ENCODE results near the gene VDAC2. TPM values are rescaled to one million over a fixed set of nuclear protein-coding genes. Genes with fewer than 3 reads are reported as not detected.

Gene VDAC2
- total RNA-seq, 2 experiments from 2014 or later: 81.4 to 182 TPM

- no peaks in the 10 kb centered on the region for H4K20me1 ChIP-seq (ENCODE audit: insufficient read depth, low read length)
- CTCF ChIA-PET (ENCODE audit: unreplicated experiment): no interaction called here
- no peaks in the 10 kb centered on the region for H3K36me3 ChIP-seq (ENCODE audit: insufficient read depth, low read length)
- no peak overlapping the region for H2AFZ ChIP-seq (ENCODE audit: low read length)
- POLR2A ChIA-PET: no interaction called here
- H3K27ac ChIP-seq (ENCODE audit: low read depth, low read length, poor library complexity, severe bottlenecking): no peak overlapping the region
- no peaks in the 10 kb centered on the region for H3K4me1 ChIP-seq (ENCODE audit: insufficient read depth, low read length, poor library complexity, severe bottlenecking)
- H3K79me2 ChIP-seq (ENCODE audit: insufficient read depth, low read depth, low read length): no peaks in the 10 kb centered on the region
- H3K9me2 ChIP-seq (ENCODE audit: insufficient read depth, low read length): no peaks in the 10 kb centered on the region
- intact Hi-C loops (cut with micrococcal nuclease; ENCODE audit: unreplicated experiment): no loop called here
- H3K4me3 ChIP-seq (ENCODE audit: low read depth, low read length, poor library complexity, severe bottlenecking): no peak overlapping the region
- no TSS peak for BruUV-seq (replicated peaks)
- H3K9me3 ChIP-seq (ENCODE audit: low read length): no peaks in the 10 kb centered on the region
- no peak overlapping the region for H3K4me2 ChIP-seq (ENCODE audit: low read length)
- no peak for TF ChIP-seq EZH2phosphoT487 (IDR thresholded peaks at IDR 0.05; ENCODE audit: borderline replicate concordance, low read depth, low read length)
- TF ChIP-seq CTCF (conservative IDR thresholded peaks at IDR 0.05; ENCODE audit: low read length): no peak
- no peak for DNase-seq (ENCODE audit: low spot score)
Observed at GRCh38 chr10:75266945-75267344, 56.3 kb downstream of the VDAC2 start.

- H4K20me1 ChIP-seq (ENCODE audit: insufficient read depth, low read length): no peaks in the 10 kb centered on the region
- no peak for TF ChIP-seq CTCF (conservative IDR thresholded peaks at IDR 0.05; ENCODE audit: low read length)
- no peak for TF ChIP-seq EZH2phosphoT487 (IDR thresholded peaks at IDR 0.05; ENCODE audit: borderline replicate concordance, low read depth, low read length)
- H2AFZ ChIP-seq (ENCODE audit: low read length): 0 out of 2 replicates have a peak overlapping the region, but pooled peaks have one; percentile 11
- no peak overlapping the region for H3K4me2 ChIP-seq (ENCODE audit: low read length)
- no TSS peak for BruUV-seq (replicated peaks)
- ChIA-PET POLR2A (interaction anchor here (0.6 kb wide), 1 partner anchor 133 kb away, joined by 3 read pairs; no protein-coding TSS in a partner anchor), CTCF (ENCODE audit: unreplicated experiment) (interaction anchor here (0.9 kb wide), 1 partner anchor 8 kb away, joined by 4 read pairs; no protein-coding TSS in a partner anchor)
- no peak for DNase-seq (ENCODE audit: low spot score)
- no peaks in the 10 kb centered on the region for H3K79me2 ChIP-seq (ENCODE audit: insufficient read depth, low read depth, low read length)
- no peaks in the 10 kb centered on the region for H3K9me2 ChIP-seq (ENCODE audit: insufficient read depth, low read length)
- no peaks in the 10 kb centered on the region for H3K4me1 ChIP-seq (ENCODE audit: insufficient read depth, low read length, poor library complexity, severe bottlenecking)
- no peaks in the 10 kb centered on the region for H3K9me3 ChIP-seq (ENCODE audit: low read length)
- no peak overlapping the region for H3K27ac ChIP-seq (ENCODE audit: low read depth, low read length, poor library complexity, severe bottlenecking)
- no peaks in the 10 kb centered on the region for H3K36me3 ChIP-seq (ENCODE audit: insufficient read depth, low read length)
- H3K4me3 ChIP-seq (ENCODE audit: low read depth, low read length, poor library complexity, severe bottlenecking): no peak overlapping the region
- intact Hi-C loops (cut with micrococcal nuclease; ENCODE audit: unreplicated experiment): no loop called here
Observed at GRCh38 chr10:75269605-75270004, 59.0 kb downstream of the VDAC2 start.

- no peaks in the 10 kb centered on the region for H3K36me3 ChIP-seq (ENCODE audit: insufficient read depth, low read length)
- no peak overlapping the region for H3K4me3 ChIP-seq (ENCODE audit: low read depth, low read length, poor library complexity, severe bottlenecking)
- BruUV-seq (replicated peaks): no TSS peak
- ChIA-PET CTCF (ENCODE audit: unreplicated experiment) (no interaction called here), POLR2A (interaction anchor here (0.5 kb wide), 1 partner anchor 960 kb away, joined by 4 read pairs; no protein-coding TSS in a partner anchor)
- H3K9me3 ChIP-seq (ENCODE audit: low read length): no peaks in the 10 kb centered on the region
- H3K79me2 ChIP-seq (ENCODE audit: insufficient read depth, low read depth, low read length): no peaks in the 10 kb centered on the region
- no peak overlapping the region for H2AFZ ChIP-seq (ENCODE audit: low read length)
- TF ChIP-seq CTCF (conservative IDR thresholded peaks at IDR 0.05; ENCODE audit: low read length) (no peak), EZH2phosphoT487 (IDR thresholded peaks at IDR 0.05; ENCODE audit: borderline replicate concordance, low read depth, low read length) (no peak)
- H3K4me1 ChIP-seq (ENCODE audit: insufficient read depth, low read length, poor library complexity, severe bottlenecking): no peaks in the 10 kb centered on the region
- H3K4me2 ChIP-seq (ENCODE audit: low read length): no peak overlapping the region
- no peaks in the 10 kb centered on the region for H3K9me2 ChIP-seq (ENCODE audit: insufficient read depth, low read length)
- H3K27ac ChIP-seq (ENCODE audit: low read depth, low read length, poor library complexity, severe bottlenecking): no peak overlapping the region
- no peak for DNase-seq (ENCODE audit: low spot score)
- H4K20me1 ChIP-seq (ENCODE audit: insufficient read depth, low read length): no peaks in the 10 kb centered on the region
- intact Hi-C loops (cut with micrococcal nuclease; ENCODE audit: unreplicated experiment): no loop called here
Observed at GRCh38 chr10:75272094-75272493, 61.5 kb downstream of the VDAC2 start.

All from OCI-LY7 (cell line).